ENCODE data around the gene TUBGCP6. TPM values are rescaled to one million over a fixed set of nuclear protein-coding genes. Genes with fewer than 3 reads are reported as not detected.
A peak's percentile ranks its signal among the peaks of the same experiment; 100 is the strongest.

TUBGCP6 gene
- total and polyA plus RNA-seq, 5 donors, result 20.4 to 22.8 (median 22.6) TPM

- H3K9me3 ChIP-seq (ENCODE audit: control insufficient read depth, low read length), result no peaks in the 10 kb centered on the region
- ATAC-seq (no peak), DNase-seq (peak in 1 of 3 donors; percentile 71)
- WGBS, result 87% methylated on average over 29 of the region's 29 CpGs
- H3K4me3 ChIP-seq (ENCODE audit: low read length), result no peak overlapping the region
- intact Hi-C loops (cut with DNase I), result loop anchor here in 2 of 4 donors (5.0 to 10.0 kb wide), 2 partner anchors 94 to 256 kb away; partner anchors contain the start of genes LMF2 (in 1 of the 2), NCAPH2 (in 1 of the 2) and PPP6R2 (in 1 of the 2)
- no peak overlapping the region for H3K27ac ChIP-seq (ENCODE audit: low read length)
- peaks cover 5% of the 10 kb centered on the region for H3K4me1 ChIP-seq (ENCODE audit: control insufficient read depth, insufficient read depth, low read length)
- H3K27me3 ChIP-seq (ENCODE audit: control insufficient read depth, insufficient read depth), result no peaks in the 10 kb centered on the region
These were observed 3.6 kb upstream of the TUBGCP6 start for GRCh38 chr22:50248196-50249081.

- H3K4me1 ChIP-seq (ENCODE audit: control insufficient read depth, insufficient read depth, low read length), result peaks cover 5% of the 10 kb centered on the region
- no peaks in the 10 kb centered on the region for H3K9me3 ChIP-seq (ENCODE audit: control insufficient read depth, low read length)
- H3K27ac ChIP-seq (ENCODE audit: low read length), result no peak overlapping the region
- 46% methylated on average over 16 of the region's 16 CpGs for WGBS
- intact Hi-C loops (cut with DNase I), result loop anchor here in 2 of 4 donors (5.0 to 10.0 kb wide), 2 partner anchors 95 to 257 kb away; partner anchors contain the start of genes LMF2 (in 1 of the 2), NCAPH2 (in 1 of the 2) and PPP6R2 (in 1 of the 2)
- H3K4me3 ChIP-seq (ENCODE audit: low read length), result no peak overlapping the region
- no peaks in the 10 kb centered on the region for H3K27me3 ChIP-seq (ENCODE audit: control insufficient read depth, insufficient read depth)
- DNase-seq, result no peak
- no peak for ATAC-seq
These were observed 2.9 kb upstream of the TUBGCP6 start for GRCh38 chr22:50247748-50248147.

DNA sequence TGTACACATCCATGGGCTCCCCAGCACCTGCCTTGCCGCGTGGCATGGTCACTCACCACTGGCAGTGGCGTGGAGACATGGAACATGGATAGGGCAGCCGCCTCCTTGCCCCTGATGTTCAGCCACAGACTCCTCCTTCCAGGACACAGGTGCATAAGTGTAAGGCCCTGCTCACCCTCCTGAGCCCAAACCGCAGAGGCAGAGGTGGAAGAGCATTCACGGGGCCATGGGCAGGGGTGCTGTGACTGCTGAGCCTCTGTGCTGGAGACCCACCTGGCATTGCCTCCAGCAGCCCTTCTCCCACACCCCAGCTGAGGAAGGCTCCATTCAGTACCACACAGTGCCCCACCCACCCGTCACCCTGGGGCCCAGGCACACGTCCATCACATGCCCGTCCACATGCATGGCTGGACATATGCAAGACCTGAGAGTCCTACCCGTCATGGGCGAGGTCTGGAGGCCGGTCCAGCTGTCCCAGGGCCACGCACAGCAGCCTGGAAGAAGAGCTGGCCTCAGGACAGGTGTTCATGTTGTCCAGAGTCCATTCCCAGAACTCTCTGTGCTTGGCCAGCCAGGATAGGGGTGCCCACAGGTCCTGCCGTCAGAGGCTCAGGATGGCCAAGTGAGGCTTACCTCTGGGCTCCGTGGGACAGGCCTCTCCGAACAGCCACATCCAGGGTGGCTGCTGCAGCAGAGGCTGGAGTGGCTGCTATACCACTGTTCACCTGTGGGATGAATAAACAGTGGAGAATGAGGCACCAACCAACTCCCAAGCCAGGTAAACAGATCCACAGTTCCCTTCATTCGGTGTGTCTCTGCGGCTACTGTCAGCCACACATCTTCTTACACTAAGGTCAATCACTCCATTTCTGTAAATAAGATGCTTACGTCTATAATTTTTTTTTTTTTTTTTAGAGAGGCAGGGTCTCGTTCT is 1.7 kb upstream of the TUBGCP6 start:
- intact Hi-C loops (cut with DNase I), result loop anchor here in 2 of 4 donors (5.0 to 10.0 kb wide), 2 partner anchors 96 to 258 kb away; partner anchors contain the start of genes LMF2 (in 1 of the 2), NCAPH2 (in 1 of the 2) and PPP6R2 (in 1 of the 2)
- H3K4me1 ChIP-seq (ENCODE audit: control insufficient read depth, insufficient read depth, low read length), result peaks cover 5% of the 10 kb centered on the region
- no peak overlapping the region for H3K4me3 ChIP-seq (ENCODE audit: low read length)
- ATAC-seq (no peak), DNase-seq (no peak)
- H3K27ac ChIP-seq (ENCODE audit: low read length), result no peak overlapping the region
- 87% methylated on average over 20 of the region's 20 CpGs for WGBS
- no peaks in the 10 kb centered on the region for H3K27me3 ChIP-seq (ENCODE audit: control insufficient read depth, insufficient read depth)
- no peaks in the 10 kb centered on the region for H3K9me3 ChIP-seq (ENCODE audit: control insufficient read depth, low read length)

- DNase-seq, result no peak
- intact Hi-C loops (cut with DNase I), result loop anchor here in 2 of 4 donors (5.0 to 10.0 kb wide), 2 partner anchors 97 to 259 kb away; partner anchors contain the start of genes LMF2 (in 1 of the 2), NCAPH2 (in 1 of the 2) and PPP6R2 (in 1 of the 2)
These were observed 620 bp upstream of the TUBGCP6 start for GRCh38 chr22:50245214-50246072.

GRCh38 chr22:50243685-50244419 is 971 bp downstream of the TUBGCP6 start:
- Histone ChIP-seq H3K27me3 (ENCODE audit: control insufficient read depth, insufficient read depth) (no peaks in the 10 kb centered on the region), H3K4me1 (ENCODE audit: control insufficient read depth, insufficient read depth, low read length) (no peaks in the 10 kb centered on the region), H3K27ac (ENCODE audit: low read length) (peak overlapping the region; percentile 24), H3K9me3 (ENCODE audit: control insufficient read depth, low read length) (no peaks in the 10 kb centered on the region), H3K4me3 (ENCODE audit: low read length) (peak overlapping the region; percentile 87)
- ATAC-seq (no peak), DNase-seq (no peak)
- intact Hi-C loops (cut with DNase I), result loop anchor here in 1 of 4 donors (10.0 kb wide), 1 partner anchor 261 kb away; the partner anchor contains the start of genes LMF2 and NCAPH2
- WGBS, result 21% methylated on average over 27 of the region's 27 CpGs

More at GRCh38 chr22:50245214-50246072, 620 bp upstream of the TUBGCP6 start:
- H3K4me3 ChIP-seq (ENCODE audit: low read length), result peak overlapping the region; percentile 87
- ATAC-seq, result peak; percentile 47 to 63
- H3K27me3 ChIP-seq (ENCODE audit: control insufficient read depth, insufficient read depth), result no peaks in the 10 kb centered on the region
- H3K27ac ChIP-seq (ENCODE audit: low read length), result peak overlapping the region; percentile 86
- peaks cover 5% of the 10 kb centered on the region for H3K4me1 ChIP-seq (ENCODE audit: control insufficient read depth, insufficient read depth, low read length)
- 13% methylated on average over 53 of the region's 53 CpGs for WGBS
- no peaks in the 10 kb centered on the region for H3K9me3 ChIP-seq (ENCODE audit: control insufficient read depth, low read length)

- DNase-seq (no peak), ATAC-seq (no peak)
- H3K4me1 ChIP-seq (ENCODE audit: control insufficient read depth, insufficient read depth, low read length), result no peaks in the 10 kb centered on the region
- no peak overlapping the region for H3K27ac ChIP-seq (ENCODE audit: low read length)
- peak overlapping the region; percentile 5 for H3K4me3 ChIP-seq (ENCODE audit: low read length)
- intact Hi-C loops (cut with DNase I), result loop anchor here in 1 of 4 donors (10.0 kb wide), 1 partner anchor 262 kb away; the partner anchor contains the start of genes LMF2 and NCAPH2
- H3K9me3 ChIP-seq (ENCODE audit: control insufficient read depth, low read length), result no peaks in the 10 kb centered on the region
- WGBS, result 59% methylated on average over 14 of the region's 14 CpGs
- no peaks in the 10 kb centered on the region for H3K27me3 ChIP-seq (ENCODE audit: control insufficient read depth, insufficient read depth)
These were observed 2.3 kb downstream of the TUBGCP6 start for GRCh38 chr22:50242406-50242949.

DNA sequence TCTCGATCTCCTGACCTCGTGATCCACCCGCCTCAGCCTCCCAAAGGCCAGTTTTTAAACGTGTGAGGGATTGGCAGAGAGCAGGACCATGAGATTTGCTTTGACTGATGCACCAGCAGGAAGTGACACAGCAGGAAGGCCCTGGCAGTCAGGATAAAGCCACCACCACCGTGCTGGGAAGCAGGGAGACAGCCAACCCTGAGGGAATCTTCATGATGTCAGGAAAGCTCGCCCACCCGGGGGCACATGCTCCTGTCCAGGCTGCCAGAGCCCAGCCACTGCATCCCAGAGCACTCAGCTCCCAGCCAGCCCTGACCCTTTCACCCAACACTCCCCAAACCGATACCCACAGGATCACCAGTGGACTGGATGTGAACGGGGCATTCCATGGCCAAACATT is 6.1 kb downstream of the TUBGCP6 start:
- H3K4me3 ChIP-seq (ENCODE audit: low read length), result no peak overlapping the region
- H3K9me3 ChIP-seq (ENCODE audit: control insufficient read depth, low read length), result no peaks in the 10 kb centered on the region
- H3K4me1 ChIP-seq (ENCODE audit: control insufficient read depth, insufficient read depth, low read length), result no peaks in the 10 kb centered on the region
- intact Hi-C loops (cut with DNase I), result loop anchor here in 1 of 4 donors (10.0 kb wide), 1 partner anchor 266 kb away; the partner anchor contains the start of genes LMF2 and NCAPH2
- 85% methylated on average over 9 of the region's 9 CpGs for whole genome bisulfite sequencing
- DNase-seq, result no peak
- no peaks in the 10 kb centered on the region for H3K27me3 ChIP-seq (ENCODE audit: control insufficient read depth, insufficient read depth)
- H3K27ac ChIP-seq (ENCODE audit: low read length), result no peak overlapping the region
- no peak for ATAC-seq

- H3K4me3 ChIP-seq (ENCODE audit: low read length), result no peak overlapping the region
- WGBS, result 67% methylated on average over 11 of the region's 11 CpGs
- no peaks in the 10 kb centered on the region for H3K4me1 ChIP-seq (ENCODE audit: control insufficient read depth, insufficient read depth, low read length)
- intact Hi-C loops (cut with DNase I), result loop anchor here in 1 of 4 donors (10.0 kb wide), 1 partner anchor 268 kb away; the partner anchor contains the start of genes LMF2 and NCAPH2
- peak in 1 of 3 donors; percentile 18 for DNase-seq
- ATAC-seq, result no peak
- no peak overlapping the region for H3K27ac ChIP-seq (ENCODE audit: low read length)
- no peaks in the 10 kb centered on the region for H3K9me3 ChIP-seq (ENCODE audit: control insufficient read depth, low read length)
- no peaks in the 10 kb centered on the region for H3K27me3 ChIP-seq (ENCODE audit: control insufficient read depth, insufficient read depth)
These were observed 8.0 kb downstream of the TUBGCP6 start for GRCh38 chr22:50236731-50237409.

Data from right cardiac atrium (tissue), 5 donors.